Stimulated activated CD8-positive, alpha-beta memory T cell treated with anti-CD3 and anti-CD28 coated beads, Interleukin-12 subunit alpha, Interleukin-12 subunit beta, amount 100 ng/mL, for 1 hour (primary cell): ENCODE data around the gene AJAP1.
"Not testable (repeated sequence)": the region's sequence is repeated elsewhere in the genome, so short reads cannot be mapped to it uniquely, and the experiment has no call there.

ENCODE experiments used
- DNase-seq: peaks from one replicate; pipeline ENCODE4 v3.0.0-alpha.2; 2020; ENCODE audit warnings: low read depth

AJAP1 gene, protein sequence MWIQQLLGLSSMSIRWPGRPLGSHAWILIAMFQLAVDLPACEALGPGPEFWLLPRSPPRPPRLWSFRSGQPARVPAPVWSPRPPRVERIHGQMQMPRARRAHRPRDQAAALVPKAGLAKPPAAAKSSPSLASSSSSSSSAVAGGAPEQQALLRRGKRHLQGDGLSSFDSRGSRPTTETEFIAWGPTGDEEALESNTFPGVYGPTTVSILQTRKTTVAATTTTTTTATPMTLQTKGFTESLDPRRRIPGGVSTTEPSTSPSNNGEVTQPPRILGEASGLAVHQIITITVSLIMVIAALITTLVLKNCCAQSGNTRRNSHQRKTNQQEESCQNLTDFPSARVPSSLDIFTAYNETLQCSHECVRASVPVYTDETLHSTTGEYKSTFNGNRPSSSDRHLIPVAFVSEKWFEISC

DNA sequence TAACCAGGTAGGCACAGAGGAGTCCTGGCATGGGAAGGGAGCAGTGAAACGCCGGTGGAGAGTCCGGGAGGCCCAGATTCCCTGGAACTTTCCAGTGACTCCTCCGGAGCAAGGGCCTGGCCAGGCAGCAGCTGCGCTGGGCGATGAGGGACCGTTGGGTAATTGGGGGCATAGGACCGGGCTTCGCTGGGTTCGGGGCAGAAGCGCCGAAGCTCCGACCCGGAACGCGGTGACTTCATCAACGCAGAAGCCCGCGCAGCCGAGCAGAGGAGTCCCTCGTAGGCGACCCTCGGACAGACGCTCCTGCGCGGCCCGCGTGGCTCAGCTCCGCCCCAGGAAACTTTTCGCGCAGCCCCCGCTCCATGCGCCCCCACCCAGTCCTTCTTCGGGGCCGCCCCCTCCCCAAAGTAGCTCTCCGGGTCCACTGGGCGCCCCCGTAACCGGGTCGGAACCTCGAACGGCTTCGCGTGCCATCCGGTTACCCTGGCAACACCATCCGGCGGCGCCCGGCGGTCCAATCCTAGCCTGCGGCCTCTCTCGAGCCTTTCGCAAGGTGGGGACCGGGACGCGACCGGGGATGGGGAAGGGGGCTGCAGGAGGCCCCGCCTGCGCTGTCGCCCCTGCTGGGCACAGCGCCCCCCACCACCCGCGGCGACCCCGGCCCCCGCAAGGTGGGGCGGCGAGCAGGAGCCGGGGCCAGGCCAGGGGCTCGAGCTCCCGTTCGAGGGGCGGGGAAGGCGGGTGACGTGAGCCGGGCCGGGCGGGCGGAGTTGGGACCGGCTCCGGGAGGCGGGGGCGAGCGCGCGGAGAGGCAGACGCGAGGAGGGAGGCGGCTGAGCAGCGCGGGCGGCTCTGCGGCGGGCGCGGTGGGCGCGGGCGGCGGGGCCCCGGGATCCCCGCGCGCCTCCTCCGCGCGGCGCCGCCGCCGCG lies at the start of gene AJAP1:
AJAP1 (plus strand) TSS at position 814 of the 930 bp plus-strand sequence. CDS start 817 bp downstream, outside the sequence.
- DNase-seq: no peak

DNA sequence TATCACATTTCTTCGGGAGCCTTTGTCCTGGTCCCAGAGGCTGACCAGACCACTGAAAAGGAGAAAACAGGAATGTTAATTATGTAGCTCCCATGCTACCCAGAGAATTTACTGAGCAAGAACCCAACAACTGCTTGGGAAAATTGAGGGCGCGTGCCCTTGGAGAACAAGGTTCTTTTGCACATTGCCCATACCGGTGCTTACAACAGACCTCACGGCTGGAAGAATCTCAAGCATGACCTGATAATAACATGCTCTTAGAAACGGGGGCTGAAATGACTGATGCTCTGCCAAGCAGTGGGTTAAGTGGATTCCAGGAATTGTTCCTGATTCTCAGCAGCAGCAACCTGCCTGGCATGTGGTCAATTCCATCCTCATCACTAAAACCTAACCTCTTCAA lies 49.3 kb upstream of the AJAP1 start:
- no peak for DNase-seq

DNA sequence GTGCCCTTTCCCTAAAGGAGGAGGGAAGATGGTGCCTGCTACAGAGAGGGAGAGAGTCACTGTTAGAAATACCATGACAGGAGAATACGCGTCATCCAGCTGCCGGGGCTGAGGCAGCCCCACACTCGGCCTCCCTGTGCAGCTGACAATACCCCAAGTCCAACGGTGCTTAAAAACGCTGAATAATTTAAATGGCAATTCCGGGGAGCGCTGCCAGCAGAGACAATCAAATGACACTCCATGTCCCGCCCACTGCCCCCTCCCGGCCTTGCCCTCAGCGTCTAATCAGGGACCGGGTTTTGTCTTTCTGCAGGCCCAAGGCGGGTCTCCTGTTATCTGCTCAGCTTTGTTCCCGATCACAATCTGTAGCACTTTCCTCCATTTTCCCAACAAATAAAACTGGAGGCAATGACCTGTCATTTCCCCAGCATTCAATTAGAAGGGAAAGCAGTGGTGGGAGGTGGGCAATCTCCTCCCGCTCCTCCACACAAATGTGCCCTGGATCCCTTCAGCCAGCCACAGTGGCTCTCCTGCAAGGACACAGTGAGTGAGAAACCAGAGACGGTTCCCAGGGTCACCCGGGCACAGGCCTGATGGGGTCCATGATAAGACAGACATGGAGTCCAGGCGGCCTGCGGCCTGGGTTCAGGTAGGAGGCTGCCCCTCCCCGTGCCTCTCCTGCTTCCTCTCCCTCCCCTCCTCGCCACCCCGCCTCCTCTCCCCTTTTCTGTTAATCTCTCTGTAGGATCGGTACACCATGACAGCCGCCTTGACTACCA lies 42.7 kb upstream of the AJAP1 start:
- DNase-seq: no peak

DNA sequence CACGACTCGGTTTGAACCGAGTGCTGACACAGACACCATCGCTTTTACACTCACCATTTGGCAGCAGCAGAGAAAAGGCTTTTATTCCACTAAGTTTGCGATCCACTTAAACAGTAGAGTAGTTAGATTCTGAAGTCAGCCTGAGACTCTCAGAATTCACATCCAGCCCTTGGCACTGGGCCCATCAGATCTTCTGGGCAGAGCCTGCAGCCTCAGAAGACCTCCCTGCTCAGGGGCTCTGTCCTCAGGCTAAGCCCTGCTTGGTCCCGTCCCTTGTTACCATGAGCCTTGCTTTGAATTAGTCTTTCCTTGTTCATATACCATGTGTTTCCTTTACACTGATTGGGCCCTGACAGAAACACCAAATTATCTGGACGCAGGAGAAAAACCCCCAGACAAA lies 41.4 kb upstream of the AJAP1 start:
- DNase-seq: no peak

DNA sequence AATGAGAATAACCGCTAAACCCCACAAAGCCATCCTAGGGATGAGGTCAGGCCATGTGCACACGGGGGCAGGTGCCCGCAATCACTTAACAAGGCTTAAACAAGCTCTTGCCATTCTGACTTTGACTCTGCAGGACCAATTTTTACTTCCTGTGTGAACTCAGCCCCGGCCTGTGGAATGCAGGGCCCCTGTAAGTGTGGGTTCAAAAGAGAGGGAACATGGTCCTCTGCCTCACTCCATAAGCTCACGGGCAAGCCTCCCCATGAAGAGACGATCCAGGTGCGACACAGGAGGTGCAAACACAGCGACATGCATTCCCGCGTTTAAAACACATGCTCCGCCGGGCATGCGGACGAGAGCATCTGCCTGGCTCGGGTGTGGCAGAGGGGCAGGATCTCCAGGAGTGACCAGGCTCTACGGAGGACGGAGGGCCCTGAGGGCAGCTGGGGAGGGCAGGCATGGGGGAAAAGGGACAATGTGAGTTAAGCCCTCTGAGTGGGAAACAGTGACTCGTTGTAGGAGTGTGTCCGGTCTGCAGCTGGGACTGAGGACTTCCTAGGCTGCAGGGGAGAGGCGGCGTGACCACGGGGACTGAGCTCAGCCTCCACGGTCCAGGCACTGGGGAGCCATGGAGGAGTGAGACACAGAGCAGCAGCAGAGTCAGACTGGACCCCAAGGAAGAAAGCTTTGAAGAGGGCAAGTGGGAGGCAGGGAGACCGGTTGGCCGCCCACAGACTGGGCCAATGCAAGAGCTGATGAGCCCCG lies 40.6 kb upstream of the AJAP1 start:
- no peak for DNase-seq

DNA sequence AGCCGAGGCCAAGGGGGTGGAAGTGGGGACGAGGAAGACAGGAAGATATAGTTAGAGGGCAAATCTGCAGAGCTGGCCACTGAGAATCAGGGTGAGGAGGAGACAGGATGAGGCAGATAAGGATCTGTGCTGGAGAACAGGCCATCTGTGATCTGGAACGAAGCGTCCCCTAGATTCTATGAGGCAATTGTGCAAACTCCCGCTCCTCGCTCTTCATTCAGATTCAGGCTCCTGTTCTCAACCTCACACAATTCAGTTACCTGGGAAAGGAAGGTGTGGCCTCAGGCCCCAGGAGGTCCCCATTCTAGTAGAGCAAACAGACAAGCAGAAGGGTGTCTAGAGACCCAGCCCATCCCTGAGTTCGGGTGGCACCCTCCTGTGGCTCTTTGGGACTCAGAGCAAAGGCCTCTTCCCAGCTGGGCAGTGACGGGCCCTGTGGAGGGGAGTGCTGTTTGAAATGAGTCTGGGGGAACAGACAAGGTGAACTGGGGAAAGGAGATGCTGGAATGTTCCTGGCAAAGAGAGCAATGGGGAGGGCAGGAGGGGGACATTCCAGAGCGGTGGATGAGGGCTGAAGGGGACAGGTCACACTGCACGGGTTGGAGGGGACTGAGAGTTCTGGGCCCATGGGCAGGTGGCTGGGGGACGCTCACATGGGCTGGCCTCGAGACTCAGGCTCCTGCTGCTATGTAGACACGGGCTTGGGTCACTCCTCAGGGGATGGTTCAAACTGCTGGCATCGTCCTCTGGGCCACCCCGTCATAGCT lies 39.9 kb upstream of the AJAP1 start:
- DNase-seq: no peak

DNA sequence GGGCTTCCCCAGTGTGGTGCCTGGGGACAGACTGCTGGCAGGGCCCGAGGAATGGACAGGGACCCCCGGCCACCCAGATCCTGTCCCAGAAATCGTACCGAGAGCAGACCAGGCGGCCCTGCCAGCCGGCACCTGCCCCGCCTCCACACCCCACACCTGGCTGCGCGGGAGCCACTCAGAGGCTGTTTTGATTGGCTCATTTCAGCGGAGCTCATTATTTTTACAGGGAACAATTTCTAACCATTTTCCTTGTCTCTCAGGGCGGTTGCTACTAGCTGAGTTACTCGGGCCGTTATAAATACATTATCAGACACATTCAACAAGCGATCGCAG lies 39.3 kb upstream of the AJAP1 start:
- no peak for DNase-seq

DNA sequence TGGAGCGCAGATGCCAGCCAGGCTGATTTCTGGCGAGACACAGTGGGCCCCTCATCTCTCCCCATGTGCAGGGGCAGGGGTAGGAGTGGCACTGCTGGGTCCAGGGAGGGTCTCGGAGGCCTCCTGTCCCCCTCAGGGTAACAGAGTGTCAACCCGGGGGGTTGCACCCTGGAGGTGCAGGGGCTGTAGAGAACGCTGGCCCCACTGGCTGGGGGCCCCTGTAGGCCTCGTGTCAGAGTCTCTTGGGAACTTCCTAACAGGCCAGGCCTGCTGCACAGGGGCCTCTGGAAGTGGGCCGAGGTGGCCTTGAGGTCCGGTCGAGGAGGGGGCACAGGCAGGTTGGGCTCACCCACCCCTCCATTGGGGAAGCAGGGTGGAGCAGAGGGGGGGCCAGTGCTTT lies 38.9 kb upstream of the AJAP1 start:
- DNase-seq: no peak

DNA sequence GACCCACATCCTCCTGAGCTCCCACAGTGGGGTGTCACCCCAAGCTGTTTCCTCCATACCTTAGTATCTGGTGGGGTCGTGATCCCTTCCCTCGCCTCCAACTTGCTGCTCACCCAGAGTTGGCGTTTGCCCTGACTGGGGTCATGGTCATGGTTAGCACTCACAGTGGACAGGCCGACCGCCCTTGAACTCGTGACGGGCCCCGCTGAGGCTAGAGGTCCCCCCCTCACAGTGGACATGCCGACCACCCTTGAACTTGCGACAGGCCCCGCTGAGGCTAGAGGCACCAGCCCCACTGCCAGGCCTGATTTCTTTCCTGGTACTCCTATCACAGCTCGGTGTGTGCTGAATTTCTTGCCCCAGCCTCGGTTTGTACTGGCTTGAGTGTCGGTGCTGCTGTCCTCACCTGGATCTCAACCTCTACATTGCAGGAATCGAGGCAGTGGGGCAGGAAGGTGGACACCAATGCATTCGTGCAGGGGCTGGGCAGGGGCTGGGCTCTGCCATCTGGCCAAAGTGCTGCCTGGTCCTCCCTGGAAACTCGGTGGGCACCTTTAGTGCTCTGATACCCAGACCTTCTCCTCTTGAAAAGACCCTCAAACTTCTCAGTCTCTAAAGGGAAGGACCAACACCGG lies 37.5 kb upstream of the AJAP1 start:
- DNase-seq: no peak

DNA sequence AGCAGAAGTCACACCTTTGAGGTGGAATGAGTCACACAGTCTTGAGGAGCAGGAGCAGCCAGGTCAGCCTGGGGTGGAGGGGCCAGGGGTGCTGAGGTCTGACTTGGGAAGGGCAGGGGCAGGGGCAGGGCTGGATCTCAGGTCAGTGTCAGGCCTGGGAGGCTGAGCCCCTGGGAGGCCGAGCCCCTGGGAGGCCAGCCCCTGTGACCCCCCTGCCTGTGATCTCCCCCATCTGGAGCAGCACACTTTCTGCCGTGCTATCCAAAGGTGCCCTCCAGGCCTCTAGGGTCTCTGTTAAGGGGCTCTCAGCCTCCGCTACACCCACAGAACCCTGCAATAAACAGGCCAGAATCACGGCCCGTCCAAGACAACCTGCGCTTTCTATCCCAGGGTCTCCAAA lies 36.9 kb upstream of the AJAP1 start:
- DNase-seq: no peak

DNA sequence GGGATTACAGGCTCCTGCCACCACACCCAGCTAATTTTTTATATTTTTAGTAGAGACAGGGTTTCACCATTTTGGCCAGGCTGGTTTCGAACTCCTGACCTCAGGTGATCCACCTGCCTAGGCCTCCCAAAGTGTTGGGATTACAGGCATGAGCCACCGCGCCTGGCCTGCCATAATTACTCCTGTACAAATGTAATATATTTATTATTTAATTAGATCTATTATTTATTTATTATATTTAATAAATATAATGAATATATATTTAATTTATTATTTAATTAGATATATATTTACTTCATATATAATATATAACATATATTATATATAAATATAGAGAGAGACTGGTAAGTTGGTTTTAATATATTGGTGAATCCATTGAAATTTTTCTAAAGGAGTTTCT lies 35.6 kb upstream of the AJAP1 start:
- not testable (repeated sequence) for DNase-seq

DNA sequence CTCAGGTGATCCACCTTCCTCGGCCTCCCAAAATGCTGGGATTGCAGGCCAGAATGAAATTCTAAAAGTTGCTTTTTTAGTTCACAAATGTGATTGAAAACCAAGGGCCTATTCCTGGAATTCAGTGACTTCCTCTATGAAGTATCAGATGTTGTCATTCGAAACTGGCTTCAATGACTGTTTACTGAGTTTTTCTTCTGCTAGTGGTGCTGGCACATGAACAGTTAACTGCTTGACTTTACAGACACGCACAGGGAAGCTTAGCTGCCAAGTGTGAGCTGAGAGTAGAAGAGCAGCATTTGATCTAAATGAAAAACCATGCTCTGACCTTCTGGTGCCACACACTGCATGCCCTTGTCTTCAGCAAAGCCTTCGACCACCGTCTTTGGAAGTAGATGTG lies 32.8 kb upstream of the AJAP1 start:
- no peak for DNase-seq

DNA sequence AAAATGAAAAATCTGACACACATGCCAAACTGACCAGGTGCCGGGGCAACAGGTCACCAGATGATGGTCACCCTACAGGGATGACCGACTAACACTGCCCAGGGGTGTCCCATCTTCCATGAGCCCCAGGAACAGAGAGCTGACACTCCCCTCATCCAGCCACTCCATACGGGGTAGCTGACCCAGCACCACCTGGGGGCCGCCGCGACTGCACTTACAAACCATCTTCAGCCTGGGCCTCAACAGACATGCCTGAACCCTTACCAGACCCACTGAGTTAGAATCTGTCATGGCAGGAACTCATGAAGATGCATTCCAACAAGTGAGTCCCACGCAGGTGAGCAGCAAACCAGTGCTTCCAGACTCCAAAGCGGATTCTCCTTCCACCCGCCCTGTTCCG lies 31.6 kb upstream of the AJAP1 start:
- DNase-seq: no peak

DNA sequence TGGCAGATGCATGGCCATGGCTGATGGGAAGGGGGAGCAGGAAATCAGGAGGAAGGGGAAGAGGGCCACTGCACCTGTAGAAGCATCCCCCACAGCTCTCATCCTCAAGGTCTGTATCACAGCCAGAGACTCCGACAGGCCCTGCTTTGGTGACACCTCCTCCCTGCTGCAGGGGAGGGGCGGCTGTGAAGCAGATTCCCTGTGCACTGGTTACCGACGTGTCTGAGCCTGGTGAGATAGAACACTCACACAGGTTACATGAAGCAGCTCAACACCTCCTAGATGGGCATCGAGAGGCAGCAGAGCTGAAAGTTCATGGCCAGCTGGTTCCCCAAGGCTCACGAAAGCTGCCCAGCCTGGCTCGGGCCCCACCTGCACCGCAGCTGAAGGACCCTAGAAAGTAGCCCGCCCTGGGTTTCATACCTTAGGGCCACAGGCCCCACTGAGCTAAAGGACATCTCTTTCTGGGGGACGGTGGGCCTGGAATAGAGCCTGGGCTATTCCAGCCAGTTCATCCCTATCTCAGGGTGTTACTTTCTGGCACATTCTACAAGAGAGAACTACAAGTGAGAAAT lies 30.2 kb upstream of the AJAP1 start:
- no peak for DNase-seq

DNA sequence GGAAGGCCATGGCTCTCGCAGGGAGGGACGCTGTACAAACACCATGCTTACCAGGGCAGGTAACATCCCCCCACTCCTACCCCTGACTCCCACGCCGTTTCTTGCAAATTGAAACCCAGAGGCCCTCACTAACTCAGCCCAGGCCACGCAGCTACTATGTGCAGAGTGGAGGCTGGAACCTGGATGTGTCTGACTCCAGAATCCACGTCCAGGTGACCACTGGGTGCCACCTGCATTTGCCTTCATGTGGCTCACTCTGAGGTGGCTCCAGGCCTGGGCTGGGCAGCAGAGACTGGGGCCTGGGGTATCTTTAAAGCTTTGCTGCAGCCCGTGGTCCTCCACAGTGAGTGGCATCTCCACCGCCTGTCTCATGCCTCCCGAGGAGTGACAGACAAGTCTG lies 29.6 kb upstream of the AJAP1 start:
- DNase-seq: no peak

DNA sequence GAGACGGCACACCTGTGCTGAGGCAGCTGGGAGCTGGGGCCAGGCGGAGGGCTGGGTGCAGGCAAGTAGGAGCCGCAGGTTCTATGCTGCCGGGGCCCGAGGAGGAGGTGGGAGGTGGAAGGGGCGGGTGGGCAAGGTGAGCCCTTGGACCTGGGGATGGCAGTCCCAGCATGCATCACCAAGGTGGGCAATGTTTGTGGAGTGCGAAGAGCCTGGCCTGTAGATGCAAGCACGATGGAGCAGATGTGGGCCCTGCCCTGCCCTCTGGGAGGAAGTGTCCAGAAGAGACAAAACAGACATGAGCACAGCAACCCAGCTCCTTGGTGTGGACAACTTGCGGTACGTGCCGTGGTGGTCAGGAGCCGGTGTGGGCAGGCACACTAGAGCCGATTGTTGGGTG lies 28.3 kb upstream of the AJAP1 start:
- no peak for DNase-seq

DNA sequence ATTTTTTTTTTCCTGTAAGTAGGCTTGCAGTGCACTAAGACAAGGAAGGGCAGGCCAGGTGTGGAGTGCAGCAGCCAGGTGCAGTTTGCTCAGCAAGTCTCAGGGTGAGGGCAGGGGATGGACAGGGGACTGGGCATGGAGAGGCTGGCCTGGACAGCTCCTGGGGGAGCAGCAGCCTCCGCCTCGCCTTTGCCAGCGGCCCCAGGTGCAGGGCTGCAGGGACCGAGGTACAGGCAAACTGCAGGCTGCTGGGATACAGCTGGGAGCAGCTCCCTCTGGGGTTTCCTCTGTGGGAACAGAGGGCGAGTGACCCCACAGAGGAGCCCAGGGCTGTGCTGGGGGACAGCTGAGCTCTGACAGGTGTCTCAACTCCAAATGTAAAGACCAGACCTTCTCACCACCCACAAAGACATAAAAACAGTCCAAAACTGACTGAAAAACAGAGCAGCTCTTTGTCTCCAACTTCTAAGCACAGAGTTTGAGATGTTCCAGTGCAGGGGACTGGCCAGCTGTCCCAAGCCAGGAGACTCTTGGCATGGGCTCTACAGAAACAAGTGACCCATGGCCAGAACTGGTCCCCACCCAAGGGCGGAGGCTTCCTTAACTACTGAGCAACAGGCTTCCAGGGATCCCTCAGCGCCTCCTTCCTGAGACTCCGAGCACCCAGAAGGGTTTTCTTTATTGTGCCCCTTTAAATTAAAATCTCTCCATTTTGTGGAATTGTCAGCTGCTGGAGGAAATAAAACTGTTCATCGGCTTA lies 27.7 kb upstream of the AJAP1 start:
- DNase-seq: no peak

DNA sequence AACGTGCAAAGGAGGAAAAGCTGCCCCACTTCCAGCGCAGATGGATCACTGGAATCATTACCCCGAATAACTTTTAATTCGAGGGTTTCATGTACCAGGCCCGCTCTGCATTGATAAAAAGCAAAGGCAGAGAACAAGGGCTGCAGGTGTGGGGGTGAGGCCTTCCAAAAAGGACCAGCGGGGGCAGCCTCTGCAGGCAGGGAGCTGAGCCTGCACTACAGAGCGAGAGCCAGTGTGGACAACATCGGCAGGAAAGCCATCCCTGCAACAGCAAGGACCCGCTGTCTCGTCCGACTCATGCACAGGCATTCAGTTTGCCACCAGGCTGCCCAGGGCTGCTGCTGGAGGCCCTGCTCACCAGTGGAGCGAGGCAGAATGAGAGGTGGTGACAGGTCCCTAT lies 27.1 kb upstream of the AJAP1 start:
- DNase-seq: no peak

DNA sequence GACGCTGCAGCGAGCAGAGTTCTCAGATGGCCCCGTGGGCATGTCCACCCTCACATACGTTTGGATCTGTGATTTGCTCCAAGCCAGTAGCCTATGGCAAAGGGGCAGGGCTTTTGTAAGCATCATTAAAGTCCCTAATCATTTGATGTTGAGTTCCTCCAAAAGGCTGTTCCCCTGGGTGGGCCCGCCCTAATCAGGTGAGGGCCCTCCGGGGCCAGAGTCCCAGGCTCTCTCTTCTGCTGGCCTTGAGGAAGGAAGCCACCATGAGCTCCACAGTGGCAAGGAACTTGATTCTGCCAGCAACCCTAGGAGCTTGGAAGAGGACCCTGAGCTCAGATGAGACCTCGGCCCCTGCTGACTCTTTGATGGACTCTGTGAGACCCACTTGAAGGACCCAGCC lies 25.4 kb upstream of the AJAP1 start:
- no peak for DNase-seq
